ENCODE measurements around the gene PLEKHG5. TPM values are rescaled to one million over a fixed set of nuclear protein-coding genes. Genes with fewer than 3 reads are reported as not detected.

PLEKHG5 gene
- total and polyA plus RNA-seq, 2 donors (not counting 1 experiment from before 2014, with no cell fraction given), result 0.13 to 0.20 TPM

DNA sequence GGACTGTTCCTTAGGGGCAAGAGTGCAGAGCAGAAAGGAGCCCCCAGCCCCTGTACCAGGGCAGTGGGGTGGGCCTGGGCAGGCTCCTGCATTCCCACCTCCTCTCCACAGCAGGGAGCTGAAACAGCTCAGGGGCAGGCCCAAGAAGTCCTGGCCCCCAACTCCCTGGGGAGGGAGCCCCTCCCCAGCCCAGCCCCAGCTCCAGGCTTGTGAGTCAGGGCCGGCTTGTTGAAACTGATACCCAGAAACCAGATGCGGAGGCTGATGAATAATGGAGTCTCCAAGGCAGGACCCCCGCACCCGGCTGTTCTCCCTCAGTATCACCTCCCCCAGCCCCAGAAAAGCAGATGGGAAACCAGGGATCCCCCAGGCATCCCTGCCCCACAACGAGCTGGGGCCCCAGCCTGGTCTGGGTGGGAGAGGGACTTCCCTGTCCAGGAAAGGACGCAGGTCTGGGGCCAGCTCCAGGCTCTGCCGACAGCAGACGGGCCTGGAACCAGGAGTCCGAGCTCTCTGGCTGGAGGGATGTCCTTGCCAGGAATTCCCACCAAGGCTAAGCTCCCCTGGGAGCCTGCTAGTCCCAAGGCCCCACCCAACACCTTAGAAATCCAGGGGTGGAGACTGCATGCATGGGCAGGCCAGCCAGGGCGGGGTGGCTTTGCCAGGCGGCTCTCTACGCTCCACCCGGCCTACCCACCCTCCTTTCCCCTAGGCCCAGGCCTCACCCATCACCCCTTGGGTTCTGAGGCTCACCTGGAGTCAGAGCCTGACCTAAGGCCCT lies 2.7 kb downstream of the PLEKHG5 start:
- H4K20me1 ChIP-seq (ENCODE audit: control insufficient read depth, insufficient read depth, low read length, poor library complexity, severe bottlenecking), result no peaks in the 10 kb centered on the region
- H3K27ac Mint-ChIP-seq, result no peak overlapping the region
- TF ChIP-seq, protein P1, sequence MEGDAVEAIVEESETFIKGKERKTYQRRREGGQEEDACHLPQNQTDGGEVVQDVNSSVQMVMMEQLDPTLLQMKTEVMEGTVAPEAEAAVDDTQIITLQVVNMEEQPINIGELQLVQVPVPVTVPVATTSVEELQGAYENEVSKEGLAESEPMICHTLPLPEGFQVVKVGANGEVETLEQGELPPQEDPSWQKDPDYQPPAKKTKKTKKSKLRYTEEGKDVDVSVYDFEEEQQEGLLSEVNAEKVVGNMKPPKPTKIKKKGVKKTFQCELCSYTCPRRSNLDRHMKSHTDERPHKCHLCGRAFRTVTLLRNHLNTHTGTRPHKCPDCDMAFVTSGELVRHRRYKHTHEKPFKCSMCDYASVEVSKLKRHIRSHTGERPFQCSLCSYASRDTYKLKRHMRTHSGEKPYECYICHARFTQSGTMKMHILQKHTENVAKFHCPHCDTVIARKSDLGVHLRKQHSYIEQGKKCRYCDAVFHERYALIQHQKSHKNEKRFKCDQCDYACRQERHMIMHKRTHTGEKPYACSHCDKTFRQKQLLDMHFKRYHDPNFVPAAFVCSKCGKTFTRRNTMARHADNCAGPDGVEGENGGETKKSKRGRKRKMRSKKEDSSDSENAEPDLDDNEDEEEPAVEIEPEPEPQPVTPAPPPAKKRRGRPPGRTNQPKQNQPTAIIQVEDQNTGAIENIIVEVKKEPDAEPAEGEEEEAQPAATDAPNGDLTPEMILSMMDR (IDR thresholded peaks at IDR 0.05), result no peak
- H3K9me3 Mint-ChIP-seq (ENCODE audit: insufficient read depth), result no peaks in the 10 kb centered on the region
- H3K79me2 ChIP-seq (ENCODE audit: control insufficient read depth, insufficient read depth, low read length), result no peaks in the 10 kb centered on the region
- H3K4me3 ChIP-seq (ENCODE audit: control extremely low read depth in 1 of 5, extremely low read depth in 1 of 5, insufficient read depth in 1 of 5, low read depth in 2 of 5, low read length in 4 of 5), result no peak overlapping the region
- peaks cover 22% of the 10 kb centered on the region for H3K4me1 Mint-ChIP-seq
- peaks cover 0 to 29% (median 14%) of the 10 kb centered on the region in 4 experiments for H3K27me3 ChIP-seq (replicated peaks in 1 of 4; ENCODE audit: control extremely low read depth in 1 of 4, control insufficient read depth in 3 of 4, insufficient read depth in 4 of 4, low read length in 3 of 4)
- H3K27ac ChIP-seq (ENCODE audit: low read length in 2 of 2), result no peak overlapping the region
- 82% methylated on average over 10 of the region's 13 CpGs for WGBS (ENCODE audit: insufficient coverage)
- peaks cover 21% of the 10 kb centered on the region for H3K27me3 Mint-ChIP-seq
- ATAC-seq (ENCODE audit: low read depth) (no peak), DNase-seq (no peak)
- H3K4me2 ChIP-seq (replicated peaks; ENCODE audit: low read depth, low read length, poor library complexity, severe bottlenecking), result no peak overlapping the region
- CTCF ChIA-PET, result interaction anchor here (0.6 to 8.5 kb wide), 7 partner anchors 9 to 157 kb away, joined by 3 to 86 read pairs (median 7); partner anchors contain the start of gene NOL9
- H3K4me3 Mint-ChIP-seq, result no peak overlapping the region
- POLR2A ChIA-PET, result no interaction called here
- intact Hi-C loops (cut with micrococcal nuclease), result no loop called here
- peaks cover 21 to 36% of the 10 kb centered on the region in 2 donors for H3K4me1 ChIP-seq (ENCODE audit: control insufficient read depth in 2 of 2, insufficient read depth in 2 of 2, low read length in 2 of 2)
- no peak overlapping the region for H3K9ac ChIP-seq (ENCODE audit: low read length)
- H2AFZ ChIP-seq (ENCODE audit: insufficient read depth, low read depth, low read length, poor library complexity, severe bottlenecking), result no peak overlapping the region
- H3K9me3 ChIP-seq (ENCODE audit: control extremely low read depth in 1 of 3, control insufficient read depth in 2 of 3, insufficient read depth in 1 of 3, low read length in 2 of 3), result peaks cover 0 to 4% (median 0%) of the 10 kb centered on the region in 3 donors
- H3K36me3 ChIP-seq (replicated peaks in 1 of 2; ENCODE audit: control extremely low read depth in 1 of 2, control insufficient read depth in 1 of 2, extremely low read depth in 1 of 2, insufficient read depth in 2 of 2, low read length in 1 of 2), result no peaks in the 10 kb centered on the region

DNA sequence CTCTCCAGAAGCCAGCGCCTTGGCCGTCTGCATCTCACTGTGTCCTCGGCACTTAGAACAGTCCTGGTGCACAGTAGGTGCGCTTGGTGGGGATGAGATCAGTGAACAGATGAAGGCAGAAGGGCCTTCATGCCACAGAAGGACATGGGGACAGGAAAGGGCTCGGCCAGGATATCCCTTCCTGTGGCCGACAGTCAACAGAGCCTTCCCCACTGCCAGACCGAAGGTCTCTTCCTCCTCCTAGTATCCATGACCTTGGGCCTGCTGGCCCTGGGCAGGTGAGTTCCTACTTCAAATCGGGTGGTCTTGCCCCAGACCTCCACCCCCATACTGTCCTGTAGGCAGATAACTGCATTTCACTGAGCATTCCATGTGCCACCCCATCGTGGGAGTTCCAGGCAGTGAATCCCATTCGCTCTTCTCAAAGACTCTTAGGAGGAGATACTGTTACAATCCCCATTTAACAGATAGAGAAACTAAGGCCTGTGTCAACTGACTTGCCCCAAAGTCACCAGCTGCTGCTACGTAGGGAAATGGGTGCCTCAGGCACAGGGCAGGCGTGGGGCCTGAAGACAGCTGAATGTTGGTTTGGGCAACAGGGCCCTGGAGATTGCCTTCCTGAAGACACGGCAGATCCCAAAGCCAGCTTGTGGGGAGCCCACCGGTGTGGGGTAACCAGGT lies 3.5 kb downstream of the PLEKHG5 start:
- Histone ChIP-seq H3K79me2 (ENCODE audit: control insufficient read depth, insufficient read depth, low read length) (no peaks in the 10 kb centered on the region), H3K9me3 (ENCODE audit: control extremely low read depth in 1 of 3, control insufficient read depth in 2 of 3, insufficient read depth in 1 of 3, low read length in 2 of 3) (peaks cover 0 to 4% (median 0%) of the 10 kb centered on the region in 3 donors), H3K27ac (ENCODE audit: low read length in 2 of 2) (no peak overlapping the region), H3K27me3 (replicated peaks in 1 of 4; ENCODE audit: control extremely low read depth in 1 of 4, control insufficient read depth in 3 of 4, insufficient read depth in 4 of 4, low read length in 3 of 4) (peaks cover 0 to 33% (median 14%) of the 10 kb centered on the region in 4 experiments), H4K20me1 (ENCODE audit: control insufficient read depth, insufficient read depth, low read length, poor library complexity, severe bottlenecking) (no peaks in the 10 kb centered on the region), H3K4me3 (ENCODE audit: control extremely low read depth in 1 of 5, extremely low read depth in 1 of 5, insufficient read depth in 1 of 5, low read depth in 2 of 5, low read length in 4 of 5) (no peak overlapping the region), H2AFZ (ENCODE audit: insufficient read depth, low read depth, low read length, poor library complexity, severe bottlenecking) (no peak overlapping the region), H3K36me3 (replicated peaks in 1 of 2; ENCODE audit: control extremely low read depth in 1 of 2, control insufficient read depth in 1 of 2, extremely low read depth in 1 of 2, insufficient read depth in 2 of 2, low read length in 1 of 2) (no peaks in the 10 kb centered on the region), H3K4me1 (ENCODE audit: control insufficient read depth in 2 of 2, insufficient read depth in 2 of 2, low read length in 2 of 2) (peaks cover 21 to 36% of the 10 kb centered on the region in 2 donors), H3K4me2 (replicated peaks; ENCODE audit: low read depth, low read length, poor library complexity, severe bottlenecking) (no peak overlapping the region), H3K9ac (ENCODE audit: low read length) (no peak overlapping the region)
- CTCF ChIA-PET, result interaction anchor here (0.6 to 8.5 kb wide), 7 partner anchors 8 to 232 kb away, joined by 3 to 86 read pairs (median 7); partner anchors contain the start of gene NOL9
- no peaks in the 10 kb centered on the region for H3K9me3 Mint-ChIP-seq (ENCODE audit: insufficient read depth)
- DNase-seq, result no peak
- WGBS (ENCODE audit: insufficient coverage), result 91% methylated on average over 13 of the region's 14 CpGs
- intact Hi-C loops (cut with micrococcal nuclease), result no loop called here
- no peak for ATAC-seq (ENCODE audit: low read depth)
- no peak overlapping the region for H3K27ac Mint-ChIP-seq
- POLR2A ChIA-PET, result no interaction called here
- peaks cover 22% of the 10 kb centered on the region for H3K4me1 Mint-ChIP-seq
- H3K4me3 Mint-ChIP-seq, result no peak overlapping the region
- TF ChIP-seq, protein P1 (IDR thresholded peaks at IDR 0.05), result no peak
- no peak for TF ChIP-seq EZH2 (IDR thresholded peaks at IDR 0.05; ENCODE audit: borderline replicate concordance, insufficient read depth, low read depth, low read length, poor library complexity, severe bottlenecking)
- H3K27me3 Mint-ChIP-seq, result peaks cover 26% of the 10 kb centered on the region

Measured in B cell (primary cell).